HG03457 (cell line): ENCODE measurements around the gene SOX2.
A peak's percentile ranks its signal among the peaks of the same experiment; 100 is the strongest.

Experiments used
- ATAC-seq: cut with Tn5 transposase; IDR thresholded peaks from one replicate; pipeline ENCODE4 v1.9.1; 2021; ENCODE audit warnings: moderate number of reproducible peaks; ENCODE audit not compliant: unreplicated experiment

Gene SOX2

DNA sequence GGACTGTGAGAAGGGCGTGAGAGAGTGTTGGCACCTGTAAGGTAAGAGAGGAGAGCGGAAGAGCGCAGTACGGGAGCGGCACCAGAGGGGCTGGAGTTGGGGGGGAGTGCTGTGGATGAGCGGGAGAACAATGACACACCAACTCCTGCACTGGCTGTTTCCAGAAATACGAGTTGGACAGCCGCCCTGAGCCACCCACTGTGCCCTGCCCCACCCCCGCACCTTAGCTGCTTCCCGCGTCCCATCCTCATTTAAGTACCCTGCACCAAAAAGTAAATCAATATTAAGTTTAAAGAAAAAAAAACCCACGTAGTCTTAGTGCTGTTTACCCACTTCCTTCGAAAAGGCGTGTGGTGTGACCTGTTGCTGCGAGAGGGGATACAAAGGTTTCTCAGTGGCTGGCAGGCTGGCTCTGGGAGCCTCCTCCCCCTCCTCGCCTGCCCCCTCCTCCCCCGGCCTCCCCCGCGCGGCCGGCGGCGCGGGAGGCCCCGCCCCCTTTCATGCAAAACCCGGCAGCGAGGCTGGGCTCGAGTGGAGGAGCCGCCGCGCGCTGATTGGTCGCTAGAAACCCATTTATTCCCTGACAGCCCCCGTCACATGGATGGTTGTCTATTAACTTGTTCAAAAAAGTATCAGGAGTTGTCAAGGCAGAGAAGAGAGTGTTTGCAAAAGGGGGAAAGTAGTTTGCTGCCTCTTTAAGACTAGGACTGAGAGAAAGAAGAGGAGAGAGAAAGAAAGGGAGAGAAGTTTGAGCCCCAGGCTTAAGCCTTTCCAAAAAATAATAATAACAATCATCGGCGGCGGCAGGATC, at the start of gene SOX2:
Gene SOX2 (plus strand): TSS at position 601 of the 811 bp plus-strand sequence. CDS start 436 bp downstream, outside the sequence.
- no peak for ATAC-seq

GRCh38 chr3:181683563-181683962, 28.2 kb upstream of the SOX2 start:
- no peak for ATAC-seq

- no peak for ATAC-seq
Measured at GRCh38 chr3:181687190-181687589, 24.5 kb upstream of the SOX2 start.

DNA sequence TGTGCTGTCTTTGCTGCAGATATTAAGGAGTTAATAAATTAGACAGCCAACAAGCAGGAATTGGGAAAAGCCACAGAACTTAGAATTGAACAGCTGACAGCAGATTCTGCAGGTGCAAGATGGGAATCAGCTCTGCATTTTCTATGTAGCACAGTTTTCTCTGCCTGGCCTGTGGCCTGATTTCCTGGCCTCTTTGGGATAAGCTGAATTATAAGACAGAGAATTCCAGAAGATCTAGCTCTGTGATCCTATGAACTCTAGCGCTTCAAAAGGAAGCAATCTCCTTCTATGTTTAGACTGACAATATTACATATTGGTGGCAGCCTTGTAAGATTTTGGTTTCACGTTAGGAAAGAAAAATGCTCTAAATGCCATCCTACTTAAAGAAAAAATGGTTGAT, 24.0 kb upstream of the SOX2 start:
- ATAC-seq: no peak

DNA sequence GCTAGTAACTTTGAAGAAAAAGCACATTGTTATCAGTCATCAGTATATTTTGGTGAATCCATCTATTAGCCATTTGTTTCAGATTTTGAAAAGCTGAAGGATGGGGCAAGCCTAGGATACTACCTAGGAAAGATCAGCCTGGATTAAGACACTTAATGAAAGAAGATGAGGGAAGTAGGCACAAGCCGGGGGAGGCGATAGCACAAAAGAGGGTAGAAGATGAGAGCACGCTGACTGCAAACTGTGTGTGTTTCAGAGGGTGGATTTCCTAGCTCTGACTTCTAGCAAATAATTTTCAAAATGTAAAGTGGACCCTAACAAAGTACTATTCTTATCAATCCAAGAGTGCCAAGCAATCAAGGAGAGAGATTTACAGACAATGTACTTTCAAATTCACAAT, 22.2 kb upstream of the SOX2 start:
- no peak for ATAC-seq

DNA sequence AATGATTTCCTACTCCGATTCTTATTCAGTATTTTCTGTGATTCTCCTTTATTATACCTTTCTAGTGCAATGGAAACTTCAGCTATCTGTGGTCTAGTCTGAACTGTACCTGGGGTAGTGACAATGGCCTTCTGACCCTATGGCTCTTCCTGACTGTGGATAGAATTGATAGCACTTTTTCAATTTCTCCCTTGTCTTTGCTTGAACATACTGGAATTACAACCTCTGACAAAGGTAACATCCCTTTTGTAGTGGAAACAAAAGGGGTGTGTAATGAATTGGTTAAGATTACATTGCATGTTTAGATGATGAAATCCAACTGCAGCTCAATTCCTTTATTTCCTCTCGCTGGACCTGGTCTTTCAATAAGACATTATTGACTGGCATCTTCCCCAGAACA, 21.0 kb upstream of the SOX2 start:
- ATAC-seq: no peak

- ATAC-seq: no peak
Measured at GRCh38 chr3:181691901-181692300, 19.8 kb upstream of the SOX2 start.

DNA sequence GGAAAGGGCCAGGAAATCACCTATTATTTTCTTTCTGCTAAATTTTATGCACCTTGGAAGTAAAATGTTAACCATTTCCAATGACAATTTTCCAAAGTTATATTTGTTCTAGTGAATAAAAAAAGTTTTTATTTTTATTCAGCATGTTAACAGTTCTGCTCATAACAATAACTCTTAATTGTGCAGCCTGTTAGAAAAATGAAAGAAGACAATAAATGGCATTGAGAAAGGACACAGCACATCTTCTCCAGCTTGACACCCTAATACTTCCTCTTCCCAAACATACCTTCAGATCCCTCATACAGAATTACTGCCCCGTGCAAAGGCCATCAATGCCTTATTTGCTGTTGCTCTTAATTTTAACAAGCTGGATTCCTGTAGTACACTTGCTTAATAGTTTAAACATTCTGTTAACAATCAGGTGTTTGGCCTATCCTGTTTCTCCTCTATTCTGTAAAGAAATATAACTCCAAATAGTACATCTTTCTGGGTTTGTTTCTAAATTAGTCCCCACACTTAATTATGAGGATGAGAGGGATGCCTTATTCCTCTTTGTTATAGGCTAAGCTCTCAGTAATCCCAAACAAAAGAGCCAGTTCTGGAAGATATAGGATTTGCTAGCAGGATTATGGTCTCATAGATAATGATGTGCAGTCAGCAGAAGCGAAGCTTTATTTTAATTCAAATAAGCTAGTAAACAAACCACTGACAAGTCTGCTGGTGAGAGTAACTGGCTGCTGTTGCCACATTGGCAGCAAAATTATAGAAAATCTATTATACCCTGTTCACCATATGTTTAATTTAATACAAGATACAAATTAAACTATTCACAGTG, 19.2 kb upstream of the SOX2 start:
- no peak for ATAC-seq

GRCh38 chr3:181693280-181693679, 18.4 kb upstream of the SOX2 start:
- ATAC-seq: no peak

- ATAC-seq: no peak
Measured at GRCh38 chr3:181694805-181695660, 16.7 kb upstream of the SOX2 start.

- ATAC-seq: no peak
Measured at GRCh38 chr3:181695661-181696491, 15.8 kb upstream of the SOX2 start.

- ATAC-seq: no peak
Measured at GRCh38 chr3:181696626-181697230, 15.0 kb upstream of the SOX2 start.

DNA sequence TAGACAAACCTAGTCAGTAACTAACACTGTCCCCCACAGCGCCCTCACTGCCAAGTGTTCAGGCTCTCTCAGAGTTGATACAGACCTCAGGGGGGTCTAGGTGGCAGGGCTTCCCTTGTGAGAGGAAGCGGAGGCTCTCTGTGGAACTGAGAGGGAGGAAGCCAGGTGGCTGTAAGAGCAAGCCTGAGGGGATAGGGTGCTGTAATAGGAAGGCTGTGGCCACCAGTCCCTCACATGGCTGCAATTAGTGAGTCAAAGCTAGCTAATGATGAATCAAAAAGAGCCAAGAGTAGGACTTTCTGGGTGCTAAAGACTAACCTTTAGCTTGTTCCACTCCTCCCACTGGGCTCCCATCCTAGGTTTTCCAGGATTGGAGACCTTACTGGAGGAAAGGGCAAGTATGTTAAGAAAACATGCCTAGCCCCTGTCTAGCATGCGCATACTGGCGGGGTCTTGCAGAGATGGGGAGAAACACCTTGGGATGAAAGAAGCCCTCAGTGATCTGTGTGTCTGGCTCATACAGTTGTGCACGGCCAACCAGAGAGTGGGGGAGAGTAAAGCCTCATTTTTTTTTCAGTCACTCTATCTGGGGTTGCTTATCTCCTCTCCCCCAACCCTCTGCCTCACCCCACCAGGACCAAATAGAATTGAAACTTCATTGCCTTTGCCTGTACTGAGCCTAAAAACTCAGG, 13.3 kb upstream of the SOX2 start:
- no peak for ATAC-seq

DNA sequence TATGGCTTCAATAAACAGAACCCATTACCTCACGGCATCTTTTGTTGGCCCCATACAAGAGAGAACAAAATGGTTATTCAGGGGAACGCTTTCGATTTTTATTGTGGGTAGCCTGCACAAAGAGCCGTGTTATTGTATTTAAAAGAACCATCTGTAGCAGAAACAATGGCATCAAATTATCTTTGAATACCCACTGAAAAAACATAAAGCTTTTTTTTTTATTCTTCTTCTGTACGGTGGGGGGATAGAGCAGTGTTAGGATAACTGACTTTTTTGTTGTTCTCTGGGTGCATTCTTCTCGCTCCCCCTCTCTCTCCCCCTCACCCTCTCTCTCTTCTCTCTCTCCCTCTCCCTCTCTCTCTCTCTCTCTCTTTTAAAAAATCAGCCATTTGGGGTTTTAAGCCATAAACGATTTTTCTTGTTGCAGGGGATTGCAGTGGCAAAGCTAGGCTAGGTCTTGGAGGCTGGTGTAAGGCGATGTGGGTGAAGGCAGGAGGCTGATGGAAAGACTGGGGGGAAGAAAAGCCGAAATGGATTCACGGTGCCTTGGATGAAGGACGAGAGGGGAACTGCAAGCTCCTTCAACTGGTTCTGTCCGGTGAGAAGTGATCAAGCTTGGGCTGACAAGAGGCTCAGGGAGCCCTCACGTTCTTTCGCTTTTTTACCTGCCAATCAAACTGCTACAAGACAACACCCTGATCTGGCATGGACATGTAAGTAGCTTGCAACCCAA, 12.4 kb upstream of the SOX2 start:
- ATAC-seq: no peak

DNA sequence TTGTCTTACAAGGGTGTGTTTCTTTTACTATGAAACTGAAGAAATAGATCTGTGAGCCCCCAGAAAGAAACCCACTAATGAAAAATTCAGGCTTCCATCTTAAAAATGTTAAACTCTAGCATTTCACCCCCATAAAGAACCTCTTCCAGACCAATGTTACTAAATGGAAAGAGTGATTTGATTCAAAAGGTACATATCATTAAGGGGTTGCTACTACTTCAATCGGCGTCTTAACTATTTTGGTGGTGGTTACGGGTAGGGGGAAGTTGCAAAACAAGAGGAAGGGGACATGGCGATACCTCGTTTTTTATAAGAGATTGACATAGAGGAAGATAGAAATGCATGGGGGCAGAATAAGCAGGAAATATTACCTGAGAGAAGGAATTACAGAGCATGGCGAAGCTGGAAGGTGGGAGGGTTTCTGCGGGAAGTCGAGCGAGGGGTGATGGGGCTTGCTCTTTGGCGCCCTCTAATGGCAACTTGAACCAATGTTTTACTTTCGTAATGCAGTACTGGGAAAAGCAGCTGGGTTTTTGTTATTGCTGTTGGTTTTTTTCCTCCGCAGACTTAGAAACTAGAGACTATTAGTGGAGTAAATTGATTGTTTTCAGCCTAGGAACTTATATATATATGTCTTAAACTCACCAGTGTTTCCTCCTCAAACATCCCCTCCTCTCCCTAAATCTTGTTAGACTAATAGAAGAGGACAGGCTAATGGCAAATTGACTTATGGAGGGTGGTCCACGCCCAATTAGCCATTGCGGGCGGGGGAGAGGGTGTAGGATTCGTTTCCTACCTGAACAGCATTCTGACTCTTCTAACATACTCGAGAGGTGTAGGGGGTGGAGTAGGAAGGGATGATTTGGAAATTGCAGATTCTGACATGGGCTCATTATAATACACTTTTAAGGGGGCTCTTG, 11.3 kb upstream of the SOX2 start:
- ATAC-seq: peak; percentile 63

DNA sequence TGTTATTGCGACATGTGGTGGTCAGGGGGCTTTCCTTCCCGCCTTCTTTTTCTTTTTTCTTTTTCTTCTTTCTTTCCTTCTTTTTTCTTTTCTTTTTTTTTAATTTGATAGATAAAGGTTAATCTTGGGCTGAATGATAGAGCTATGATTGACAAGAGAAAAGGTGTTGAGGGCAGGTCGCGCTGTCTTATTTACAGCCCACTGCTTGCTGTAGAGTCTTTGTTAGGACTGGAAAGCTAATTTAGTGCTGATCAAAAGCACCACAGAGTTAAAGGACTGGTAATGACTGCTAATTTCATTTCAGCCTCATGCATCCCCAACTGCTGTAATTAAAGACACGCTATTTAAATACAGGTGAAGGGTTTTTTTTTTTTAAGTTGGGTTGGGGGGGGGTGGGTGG, 10.6 kb upstream of the SOX2 start:
- ATAC-seq: no peak

GRCh38 chr3:181703601-181704420, 7.9 kb upstream of the SOX2 start:
- no peak for ATAC-seq
